RKO (cell line): Measurements from ENCODE around the gene MSH3.
A peak's percentile ranks its signal among the peaks of the same experiment; 100 is the strongest.

Experiments used
- DNase-seq: peaks from one replicate; pipeline ENCODE4 v3.0.0-alpha.2; 2016; ENCODE audit warnings: low spot score

MSH3 gene

GRCh38 chr5:80905405-80905804, 251.0 kb downstream of the MSH3 start:
- DNase-seq = no peak

- no peak for DNase-seq
Measured at GRCh38 chr5:80912479-80912878, 258.0 kb downstream of the MSH3 start.

GRCh38 chr5:80915716-80916115, 261.3 kb downstream of the MSH3 start:
- DNase-seq = no peak

GRCh38 chr5:80916676-80917075, 262.2 kb downstream of the MSH3 start:
- no peak for DNase-seq

- DNase-seq = no peak
Measured at GRCh38 chr5:80917631-80918030, 263.2 kb downstream of the MSH3 start.

GRCh38 chr5:80919678-80920196, 265.3 kb downstream of the MSH3 start:
- no peak for DNase-seq

GRCh38 chr5:80920333-80920732, 265.9 kb downstream of the MSH3 start:
- no peak for DNase-seq

- DNase-seq = peak; percentile 14
Measured at GRCh38 chr5:80921026-80921425, 266.6 kb downstream of the MSH3 start.

GRCh38 chr5:80925931-80926330, 271.5 kb downstream of the MSH3 start:
- no peak for DNase-seq
